Anterior cingulate cortex (tissue), 58 donors: Measurements from ENCODE around the gene HECTD1.
A peak's percentile ranks its signal among the peaks of the same experiment; 100 is the strongest.
"Not testable (repeated sequence)": the region's sequence is repeated elsewhere in the genome, so short reads cannot be mapped to it uniquely, and the experiment has no call there.

ENCODE experiments used
- DNase-seq, 58 donors: peaks; one replicate each; lab custom pipeline; 2025; lab: John Stamatoyannopoulos, UW

Gene HECTD1

GRCh38 chr14:31229009-31229408, 21.4 kb upstream of the HECTD1 start:
- no peak for DNase-seq

DNA sequence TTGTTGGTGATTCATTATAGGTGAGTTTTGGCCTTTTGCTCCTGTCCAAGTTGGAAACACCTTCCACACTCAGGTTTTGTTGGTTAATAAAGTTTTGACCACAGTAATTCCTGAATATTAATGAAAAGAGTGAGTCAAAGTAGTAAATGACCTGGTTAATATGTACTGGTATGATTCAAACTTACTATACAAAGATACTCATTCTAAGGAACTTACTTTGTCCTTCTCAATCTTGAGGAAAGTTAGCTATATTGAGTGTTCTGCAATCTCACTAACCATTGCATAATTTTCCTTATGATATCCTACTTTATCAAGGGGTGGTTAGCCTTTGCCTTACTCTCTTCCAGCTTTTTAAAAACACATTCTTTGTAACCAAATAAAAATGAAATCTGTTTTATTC, 20.9 kb upstream of the HECTD1 start:
- DNase-seq: no peak

DNA sequence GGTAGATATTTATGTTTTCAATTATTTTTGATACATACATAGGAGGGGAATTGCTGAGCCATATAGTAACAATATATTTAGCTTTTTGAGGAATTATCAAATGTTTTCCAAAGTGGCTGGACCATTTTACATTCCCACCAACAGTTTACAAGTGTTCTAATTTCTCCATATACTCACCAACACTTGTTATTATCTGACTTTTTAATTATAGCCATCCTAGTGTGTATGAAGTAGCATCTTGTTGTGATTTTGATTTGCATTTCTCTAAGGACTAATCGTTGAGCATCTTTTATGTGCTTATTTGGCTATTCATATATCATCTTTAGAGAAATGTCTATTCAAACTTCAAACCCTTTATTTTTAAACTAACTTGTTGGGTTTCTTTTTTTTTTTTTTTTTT, 17.2 kb upstream of the HECTD1 start:
- no peak for DNase-seq

GRCh38 chr14:31223331-31223730, 15.7 kb upstream of the HECTD1 start:
- no peak for DNase-seq

DNA sequence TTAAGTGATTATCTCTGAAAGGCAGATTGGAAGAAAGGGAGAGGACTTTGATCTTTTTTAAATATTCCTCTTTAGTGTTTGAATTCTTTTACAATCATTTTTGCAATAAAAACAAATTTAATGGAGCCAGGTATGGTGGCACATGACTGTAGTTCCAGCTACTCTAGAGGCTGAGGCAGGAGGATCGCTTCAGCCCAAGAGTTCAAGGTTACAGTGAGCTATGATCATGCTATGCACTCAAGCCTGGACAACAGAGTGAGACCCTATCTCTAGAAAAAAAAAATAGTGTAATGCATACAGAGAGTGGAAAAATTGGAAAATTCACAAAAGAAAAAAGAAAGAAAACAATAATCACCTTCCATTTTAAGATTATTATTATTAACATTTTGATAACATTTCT, 15.2 kb upstream of the HECTD1 start:
- DNase-seq: no peak

GRCh38 chr14:31221266-31221665, 13.7 kb upstream of the HECTD1 start:
- no peak for DNase-seq

DNA sequence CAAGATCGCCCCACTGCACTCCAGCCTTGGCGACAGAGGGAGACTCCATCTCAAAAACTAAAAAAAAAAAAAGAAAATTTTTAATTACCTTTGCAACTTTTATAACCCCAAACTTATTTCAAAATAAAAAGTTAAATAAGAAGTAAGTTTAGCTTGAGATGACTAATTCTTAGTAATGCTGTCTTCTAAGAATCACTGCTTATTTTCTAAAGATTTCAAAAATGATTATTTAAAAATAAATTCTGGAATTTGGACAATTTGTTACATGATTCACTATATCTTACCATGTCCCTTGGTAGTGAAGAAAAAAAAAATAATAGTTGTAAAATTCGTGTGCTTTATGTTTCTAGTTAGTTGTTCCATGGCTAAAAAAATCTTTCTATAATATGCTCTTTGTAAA, 11.6 kb upstream of the HECTD1 start:
- no peak for DNase-seq

- DNase-seq: no peak
These were observed 8.8 kb upstream of the HECTD1 start for GRCh38 chr14:31216359-31216758.

- no peak for DNase-seq
These were observed 5.3 kb upstream of the HECTD1 start for GRCh38 chr14:31212893-31213292.

DNA sequence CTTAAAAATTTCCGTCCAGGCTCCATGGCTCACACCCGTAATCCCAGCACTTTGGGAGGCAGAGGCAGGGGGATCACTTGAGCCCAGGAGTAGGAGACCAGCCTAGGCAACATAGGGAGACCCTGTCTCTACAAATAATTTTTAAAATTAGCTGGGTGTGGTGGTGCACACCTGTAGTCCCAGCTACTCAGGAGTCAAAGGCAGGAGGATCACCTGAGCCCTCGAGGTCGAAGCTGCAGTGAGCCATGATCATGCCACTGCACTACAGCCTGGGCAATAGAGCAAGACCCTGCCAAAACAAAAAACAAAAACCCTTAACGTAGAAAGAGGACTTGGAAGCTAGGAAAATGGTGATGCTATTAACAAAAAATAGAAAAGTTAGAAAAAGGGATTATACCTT, 2.0 kb upstream of the HECTD1 start:
- no peak for DNase-seq

DNA sequence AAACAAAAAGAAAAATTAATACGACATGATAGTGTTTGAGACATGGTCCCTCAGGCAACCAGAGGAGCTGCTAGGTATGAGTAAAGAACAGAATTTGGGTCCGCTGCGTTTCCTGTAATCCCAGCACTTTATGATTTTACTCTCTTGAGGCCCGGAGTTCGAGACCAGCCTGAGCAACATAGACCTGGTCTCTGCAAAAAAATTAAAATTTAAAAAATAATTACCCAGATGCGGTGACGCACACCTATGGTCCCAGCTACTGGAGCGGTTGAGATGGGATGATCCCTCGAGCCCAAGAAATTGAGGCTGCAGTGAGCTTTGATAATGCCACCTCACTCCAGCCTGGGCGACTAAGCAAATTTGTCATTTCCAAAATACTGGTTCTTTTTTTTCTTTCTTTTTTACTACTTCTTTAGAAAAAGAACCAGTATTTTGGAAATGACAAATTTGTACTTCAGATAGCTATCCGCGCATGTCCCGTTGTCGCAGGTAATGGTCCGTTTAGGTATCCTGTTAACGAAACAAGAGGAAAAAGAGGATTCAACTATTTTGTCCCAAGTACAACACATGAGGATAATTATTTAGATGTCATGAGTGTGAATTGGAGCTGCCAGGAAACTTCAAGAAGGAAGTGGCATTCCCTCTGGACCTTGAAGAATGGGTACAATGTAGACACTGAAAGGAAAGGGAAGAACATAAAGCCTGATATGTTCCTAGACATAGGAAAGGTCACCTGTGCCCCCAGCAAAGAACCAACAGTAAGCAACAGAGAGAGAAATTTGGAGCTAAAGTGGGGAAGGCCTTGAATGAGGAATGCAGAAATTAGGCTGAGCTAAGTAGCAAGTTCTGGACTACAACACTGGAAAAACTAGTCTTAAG, 1.2 kb upstream of the HECTD1 start:
- no peak for DNase-seq

GRCh38 chr14:31207287-31207754, 272 bp downstream of the HECTD1 start:
- DNase-seq: peak in 22 of 58 donors; percentile 54 to 92 (median 79)

DNA sequence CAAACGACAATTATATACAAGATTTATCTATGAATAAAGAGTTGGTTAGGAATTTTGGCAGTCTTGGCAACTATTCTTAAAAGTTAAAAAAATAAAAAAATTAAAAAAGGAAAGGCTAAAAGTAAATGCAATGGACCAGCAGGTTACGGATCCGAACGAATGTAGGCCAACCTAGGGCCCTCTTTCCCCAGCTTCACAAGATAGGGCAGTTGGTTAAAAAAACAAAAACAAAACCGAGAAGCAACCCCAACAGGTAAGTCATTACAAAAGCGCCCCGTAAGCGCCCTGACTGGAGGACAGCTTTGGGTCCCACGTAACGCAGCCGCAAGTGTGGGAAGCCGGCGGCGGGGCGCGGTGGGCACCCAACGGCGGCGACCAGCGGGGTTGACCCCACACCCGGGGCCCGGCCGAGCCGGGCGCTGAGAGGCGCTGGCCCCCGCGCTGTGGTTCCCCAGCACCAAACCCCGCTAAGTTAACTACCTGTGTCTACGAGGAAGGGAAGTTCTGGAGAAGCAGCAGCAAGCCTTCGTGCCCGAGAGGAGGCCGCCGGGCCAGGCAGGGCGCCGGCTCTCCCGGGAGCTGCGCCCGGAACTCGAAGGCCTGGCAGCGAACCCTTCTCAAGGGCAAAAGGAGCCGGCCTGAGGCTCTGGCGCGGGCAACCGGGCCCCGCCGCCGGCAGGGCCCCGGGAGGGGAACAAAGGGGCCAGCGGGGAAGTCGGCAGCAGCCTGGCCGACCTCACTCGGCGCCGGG, 882 bp downstream of the HECTD1 start:
- DNase-seq: peak in 26 of 58 donors; percentile 12 to 77 (median 46)

GRCh38 chr14:31205681-31206535, 1.7 kb downstream of the HECTD1 start:
- DNase-seq: no peak

GRCh38 chr14:31204593-31205534, 2.7 kb downstream of the HECTD1 start:
- DNase-seq: no peak

GRCh38 chr14:31203899-31204592, 3.5 kb downstream of the HECTD1 start:
- DNase-seq: not testable (repeated sequence)

GRCh38 chr14:31203414-31203742, 4.2 kb downstream of the HECTD1 start:
- no peak for DNase-seq

- DNase-seq: no peak
These were observed 6.5 kb downstream of the HECTD1 start for GRCh38 chr14:31201111-31201510.

DNA sequence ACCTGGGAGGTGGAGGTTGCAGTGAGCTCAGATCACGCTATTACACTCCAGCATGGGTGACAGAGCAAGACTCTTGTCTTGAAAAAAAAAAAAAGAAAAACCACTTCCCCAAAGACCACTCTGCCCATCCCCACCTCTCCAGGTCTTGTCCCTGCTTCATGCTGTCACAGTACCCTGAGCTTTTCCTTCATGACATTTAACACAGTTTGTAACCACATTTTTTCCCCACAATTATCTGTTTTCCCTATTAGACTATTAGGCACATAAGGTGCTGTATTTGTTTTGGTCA, 6.9 kb downstream of the HECTD1 start:
- DNase-seq: no peak
